ENCODE measurements around the gene TMEM151B.

Gene TMEM151B

DNA sequence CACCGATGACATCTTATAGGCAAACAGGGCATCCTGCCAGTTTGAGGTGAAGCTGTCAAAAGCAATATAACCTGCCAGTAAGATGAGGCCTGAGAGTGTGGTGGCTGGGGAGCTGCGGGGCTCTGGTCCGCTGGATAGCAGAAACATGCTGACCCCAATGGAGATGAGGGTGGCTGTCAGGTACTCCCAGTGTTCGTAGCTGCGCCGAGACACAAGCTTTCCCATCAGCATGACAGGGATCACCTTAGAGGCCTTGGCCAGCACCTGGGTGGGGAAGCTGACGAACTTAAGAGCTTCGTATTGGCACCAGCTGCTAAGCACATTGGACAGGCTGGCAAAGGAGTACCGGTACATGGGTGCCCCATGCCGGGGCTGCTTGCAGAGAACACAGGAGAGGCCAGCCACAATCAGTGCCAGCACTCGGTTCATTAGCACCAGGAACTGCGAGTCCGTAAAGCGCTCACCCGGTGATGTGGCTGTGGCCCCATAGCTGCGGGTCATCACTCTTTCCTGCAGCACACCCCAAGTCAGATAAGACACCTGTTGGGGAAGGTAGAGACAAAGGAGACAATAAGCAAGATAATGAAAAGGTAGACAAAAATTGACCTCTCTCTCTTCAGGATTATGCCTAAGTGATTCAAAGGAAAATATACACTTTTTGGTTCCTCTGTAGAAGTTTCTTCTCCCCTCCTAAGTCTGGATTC is 15.0 kb upstream of the TMEM151B start:
- no peaks in the 10 kb centered on the region for H3K9me3 ChIP-seq (ENCODE audit: insufficient read depth, low read length)
- H3K36me3 ChIP-seq (ENCODE audit: insufficient read depth, insufficient read length, low read length), result peaks cover 84% of the 10 kb centered on the region
- no peaks in the 10 kb centered on the region for H3K27me3 ChIP-seq (ENCODE audit: insufficient read depth, insufficient read length)
- TF ChIP-seq YY1 (IDR thresholded peaks at IDR 0.05; ENCODE audit: insufficient read depth, insufficient read length) (no peak), SUZ12 (IDR thresholded peaks at IDR 0.05; ENCODE audit: extremely low read depth, insufficient read depth, insufficient read length) (no peak), ZNF274 (IDR thresholded peaks at IDR 0.05; ENCODE audit: low read depth, low read length) (no peak)
- no peak for DNase-seq (ENCODE audit: low read depth, low spot score)
- peaks cover 3% of the 10 kb centered on the region for H3K4me1 ChIP-seq (ENCODE audit: insufficient read depth, insufficient read length)
- peak overlapping the region; percentile 11 for H3K9ac ChIP-seq (ENCODE audit: insufficient read length, low read depth)
- no peak overlapping the region for H3K4me3 ChIP-seq (ENCODE audit: insufficient read length, low read depth)

DNA sequence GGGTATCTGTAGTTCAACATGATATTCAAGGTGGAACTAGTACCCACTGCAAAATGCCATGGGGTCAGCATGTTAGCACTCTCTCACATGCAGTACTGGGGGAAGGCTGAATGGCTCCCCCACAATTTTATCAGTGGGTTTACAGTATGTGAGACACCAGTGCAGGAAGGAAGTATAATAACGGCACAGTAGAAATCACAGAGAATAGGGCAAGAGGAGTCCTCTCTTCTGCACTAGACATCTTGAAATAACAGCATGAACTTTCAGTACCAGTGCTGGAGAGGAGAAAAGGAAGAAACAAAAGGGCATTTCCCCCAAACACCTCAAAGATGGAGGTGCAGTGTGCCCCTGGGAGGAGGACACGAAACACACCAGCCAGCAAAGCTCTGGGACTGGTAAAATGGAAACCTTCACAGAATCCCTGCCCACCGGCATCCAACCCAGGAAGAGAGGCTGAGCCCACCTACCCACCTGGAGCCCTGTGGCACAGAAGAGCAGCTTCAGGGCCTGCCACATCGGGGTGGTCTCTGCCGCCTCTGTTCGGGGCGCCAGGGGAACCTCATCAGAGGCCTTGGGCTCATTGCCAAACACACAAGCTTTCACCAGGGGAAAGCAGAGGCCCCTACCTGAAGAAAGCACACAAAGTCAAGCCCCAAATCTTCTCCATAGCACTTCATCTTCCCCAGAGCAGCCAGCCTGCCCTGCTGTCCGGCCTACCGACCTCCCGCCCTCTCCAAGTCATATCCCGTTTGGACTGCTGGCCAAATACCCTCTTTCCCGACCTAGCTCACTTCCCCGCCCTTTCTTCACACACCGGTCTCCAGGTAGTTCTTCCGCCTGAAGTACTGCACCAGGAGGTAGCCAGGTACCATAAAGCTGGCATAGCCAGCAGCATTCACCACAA is 14.1 kb upstream of the TMEM151B start:
- Histone ChIP-seq H3K36me3 (ENCODE audit: insufficient read depth, insufficient read length, low read length) (peaks cover 84% of the 10 kb centered on the region), H3K4me1 (ENCODE audit: insufficient read depth, insufficient read length) (peaks cover 3% of the 10 kb centered on the region), H3K9ac (ENCODE audit: insufficient read length, low read depth) (peak overlapping the region; percentile 89), H3K4me3 (ENCODE audit: insufficient read length, low read depth) (peak overlapping the region; percentile 80), H3K9me3 (ENCODE audit: insufficient read depth, low read length) (no peaks in the 10 kb centered on the region), H3K27me3 (ENCODE audit: insufficient read depth, insufficient read length) (no peaks in the 10 kb centered on the region)
- TF ChIP-seq ZNF274 (IDR thresholded peaks at IDR 0.05; ENCODE audit: low read depth, low read length) (no peak), SUZ12 (IDR thresholded peaks at IDR 0.05; ENCODE audit: extremely low read depth, insufficient read depth, insufficient read length) (no peak), YY1 (IDR thresholded peaks at IDR 0.05; ENCODE audit: insufficient read depth, insufficient read length) (no peak)
- no peak for DNase-seq (ENCODE audit: low read depth, low spot score)

DNA sequence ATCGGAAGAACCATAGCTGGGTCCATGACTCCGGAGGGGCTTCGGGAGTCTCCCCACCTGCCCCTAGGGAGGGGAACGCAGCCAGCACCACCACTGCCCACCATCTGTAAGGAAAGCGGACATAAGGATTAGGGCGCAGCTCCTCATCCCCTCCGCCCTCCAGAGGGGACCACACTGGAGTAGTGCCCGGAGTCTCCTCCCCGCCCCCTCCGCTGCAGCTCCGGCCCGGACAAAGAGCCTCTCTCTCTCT is 13.6 kb upstream of the TMEM151B start:
- Histone ChIP-seq H3K4me1 (ENCODE audit: insufficient read depth, insufficient read length) (peaks cover 3% of the 10 kb centered on the region), H3K36me3 (ENCODE audit: insufficient read depth, insufficient read length, low read length) (peaks cover 83% of the 10 kb centered on the region)

DNA sequence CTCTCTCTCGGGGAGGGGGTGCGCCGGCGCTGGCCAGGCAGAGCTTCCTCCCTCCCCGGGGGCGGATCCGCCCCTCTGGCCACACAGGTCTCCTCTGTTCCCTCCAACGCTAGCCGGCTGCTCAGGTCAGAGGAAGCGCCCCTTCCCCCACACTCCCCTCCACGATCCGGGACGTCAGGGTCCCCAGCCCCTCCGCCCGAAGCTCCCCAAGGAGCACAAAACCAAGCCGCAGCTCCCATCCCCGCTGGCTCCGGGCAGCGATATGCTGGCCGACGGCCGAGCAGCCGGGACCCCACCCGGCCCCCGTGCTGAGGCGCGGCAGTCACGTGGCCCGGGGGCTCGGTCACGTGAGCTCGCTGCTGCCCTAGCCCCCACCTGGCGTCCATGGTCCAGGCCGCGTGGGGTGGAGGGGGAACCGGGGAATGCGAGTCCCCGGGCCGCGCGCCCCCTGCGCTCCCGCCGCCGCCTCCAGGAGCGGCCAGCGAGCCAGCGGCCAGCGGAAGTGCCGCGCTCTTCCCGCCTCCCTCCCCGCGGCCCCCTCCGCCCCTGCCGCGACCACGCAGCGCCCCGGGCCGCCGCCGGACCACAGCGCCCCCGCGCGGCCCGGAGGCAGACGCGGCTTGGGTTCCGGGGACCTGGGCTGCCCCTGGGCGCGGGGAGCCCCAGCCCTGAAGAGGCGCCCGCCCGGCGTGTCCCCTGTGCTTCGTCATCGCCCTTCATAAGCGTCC is 13.1 kb upstream of the TMEM151B start, which contains the start of gene SLC35B2:
TSS of gene SLC35B2 (minus strand) at position 504 of the 728 bp plus-strand sequence. CDS start at position 386, 118 bp downstream.
- Histone ChIP-seq H3K9me3 (ENCODE audit: insufficient read depth, low read length) (no peaks in the 10 kb centered on the region), H3K4me1 (ENCODE audit: insufficient read depth, insufficient read length) (peaks cover 4% of the 10 kb centered on the region), H3K4me3 (ENCODE audit: insufficient read length, low read depth) (peak within 1 kb of the TSS; percentile 80), H3K9ac (ENCODE audit: insufficient read length, low read depth) (peak within 1 kb of the TSS; percentile 89), H3K27me3 (ENCODE audit: insufficient read depth, insufficient read length) (no peaks in the 10 kb centered on the region), H3K36me3 (ENCODE audit: insufficient read depth, insufficient read length, low read length) (peaks cover 83% of the 10 kb centered on the region)
- TF ChIP-seq ZNF274 (IDR thresholded peaks at IDR 0.05; ENCODE audit: low read depth, low read length) (no peak), SUZ12 (IDR thresholded peaks at IDR 0.05; ENCODE audit: extremely low read depth, insufficient read depth, insufficient read length) (no peak), YY1 (IDR thresholded peaks at IDR 0.05; ENCODE audit: insufficient read depth, insufficient read length) (no peak)
- no peak for DNase-seq (ENCODE audit: low read depth, low spot score)

More for the DNA sequence above, 13.6 kb upstream of the TMEM151B start:
- H3K9ac ChIP-seq (ENCODE audit: insufficient read length, low read depth), result peak overlapping the region; percentile 89
- TF ChIP-seq SUZ12 (IDR thresholded peaks at IDR 0.05; ENCODE audit: extremely low read depth, insufficient read depth, insufficient read length), result no peak
- TF ChIP-seq YY1 (IDR thresholded peaks at IDR 0.05; ENCODE audit: insufficient read depth, insufficient read length), result no peak
- TF ChIP-seq ZNF274 (IDR thresholded peaks at IDR 0.05; ENCODE audit: low read depth, low read length), result no peak
- peak overlapping the region; percentile 80 for H3K4me3 ChIP-seq (ENCODE audit: insufficient read length, low read depth)
- DNase-seq (ENCODE audit: low read depth, low spot score), result no peak
- H3K27me3 ChIP-seq (ENCODE audit: insufficient read depth, insufficient read length), result no peaks in the 10 kb centered on the region
- no peaks in the 10 kb centered on the region for H3K9me3 ChIP-seq (ENCODE audit: insufficient read depth, low read length)

DNA sequence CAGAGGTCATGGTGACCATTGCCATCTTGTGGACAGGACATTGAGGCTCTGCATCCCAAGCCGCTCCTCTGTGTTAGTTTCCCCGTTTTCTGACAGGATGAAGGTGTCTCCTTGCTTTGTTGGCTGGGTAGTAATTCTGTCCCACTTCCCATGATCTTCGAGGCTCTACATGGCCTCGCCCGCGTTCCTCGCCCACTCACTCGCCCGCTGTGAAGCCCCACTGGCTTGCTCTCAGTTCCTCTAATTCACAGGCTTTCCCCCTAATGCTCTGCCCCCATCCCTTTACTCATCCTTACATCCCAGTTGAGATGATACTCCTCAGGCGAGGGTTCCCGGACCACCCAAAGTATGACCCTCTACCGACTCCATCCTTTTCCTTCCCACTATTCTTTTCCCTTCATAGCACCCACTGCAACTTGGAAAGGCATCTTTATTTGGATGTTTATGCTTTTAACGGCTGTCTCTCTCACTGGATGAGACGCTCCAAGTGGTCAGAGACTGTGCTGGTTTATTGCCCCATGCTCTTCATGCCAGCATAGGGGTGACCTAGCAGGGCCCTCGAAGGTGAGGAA is 12.4 kb upstream of the TMEM151B start:
- no peaks in the 10 kb centered on the region for H3K27me3 ChIP-seq (ENCODE audit: insufficient read depth, insufficient read length)
- peak overlapping the region; percentile 89 for H3K9ac ChIP-seq (ENCODE audit: insufficient read length, low read depth)
- H3K36me3 ChIP-seq (ENCODE audit: insufficient read depth, insufficient read length, low read length), result peaks cover 83% of the 10 kb centered on the region
- no peaks in the 10 kb centered on the region for H3K9me3 ChIP-seq (ENCODE audit: insufficient read depth, low read length)
- H3K4me1 ChIP-seq (ENCODE audit: insufficient read depth, insufficient read length), result peaks cover 10% of the 10 kb centered on the region
- TF ChIP-seq ZNF274 (IDR thresholded peaks at IDR 0.05; ENCODE audit: low read depth, low read length) (no peak), YY1 (IDR thresholded peaks at IDR 0.05; ENCODE audit: insufficient read depth, insufficient read length) (no peak), SUZ12 (IDR thresholded peaks at IDR 0.05; ENCODE audit: extremely low read depth, insufficient read depth, insufficient read length) (no peak)
- DNase-seq (ENCODE audit: low read depth, low spot score), result no peak
- H3K4me3 ChIP-seq (ENCODE audit: insufficient read length, low read depth), result peak overlapping the region; percentile 39

DNA sequence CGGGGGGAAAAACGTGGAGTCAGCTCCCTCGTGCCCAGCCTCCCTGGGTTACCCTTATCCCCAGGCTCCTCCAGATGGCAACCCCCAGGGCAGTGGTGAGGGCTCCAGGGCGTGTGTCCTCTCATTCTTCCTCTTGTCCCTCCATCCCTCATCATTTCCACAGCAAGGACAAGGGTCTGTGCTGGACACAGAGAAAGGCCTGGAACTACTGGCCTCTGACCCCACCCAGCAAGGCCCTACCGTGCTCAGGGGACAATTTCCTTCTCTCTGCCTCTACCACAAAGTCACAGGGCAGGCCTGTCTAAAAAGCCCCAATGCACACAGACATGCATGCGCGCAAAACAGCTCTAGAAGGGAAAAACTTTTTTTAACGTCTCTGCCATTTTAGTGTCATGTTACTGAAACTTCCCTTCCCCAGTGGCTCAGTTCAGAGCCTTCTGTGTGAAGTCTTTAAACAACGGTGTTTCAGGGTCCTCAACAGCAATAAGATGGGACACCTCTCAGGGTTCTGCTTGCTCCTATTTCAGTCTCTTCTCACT is 11.9 kb upstream of the TMEM151B start:
- DNase-seq (ENCODE audit: low read depth, low spot score), result no peak
- Histone ChIP-seq H3K9me3 (ENCODE audit: insufficient read depth, low read length) (no peaks in the 10 kb centered on the region), H3K36me3 (ENCODE audit: insufficient read depth, insufficient read length, low read length) (peaks cover 78% of the 10 kb centered on the region), H3K9ac (ENCODE audit: insufficient read length, low read depth) (no peak overlapping the region), H3K4me3 (ENCODE audit: insufficient read length, low read depth) (no peak overlapping the region), H3K27me3 (ENCODE audit: insufficient read depth, insufficient read length) (no peaks in the 10 kb centered on the region), H3K4me1 (ENCODE audit: insufficient read depth, insufficient read length) (peaks cover 14% of the 10 kb centered on the region)
- TF ChIP-seq ZNF274 (IDR thresholded peaks at IDR 0.05; ENCODE audit: low read depth, low read length) (no peak), YY1 (IDR thresholded peaks at IDR 0.05; ENCODE audit: insufficient read depth, insufficient read length) (no peak), SUZ12 (IDR thresholded peaks at IDR 0.05; ENCODE audit: extremely low read depth, insufficient read depth, insufficient read length) (no peak)
